Measurements from ENCODE around the gene GATA2.

The GATA2 gene

DNA sequence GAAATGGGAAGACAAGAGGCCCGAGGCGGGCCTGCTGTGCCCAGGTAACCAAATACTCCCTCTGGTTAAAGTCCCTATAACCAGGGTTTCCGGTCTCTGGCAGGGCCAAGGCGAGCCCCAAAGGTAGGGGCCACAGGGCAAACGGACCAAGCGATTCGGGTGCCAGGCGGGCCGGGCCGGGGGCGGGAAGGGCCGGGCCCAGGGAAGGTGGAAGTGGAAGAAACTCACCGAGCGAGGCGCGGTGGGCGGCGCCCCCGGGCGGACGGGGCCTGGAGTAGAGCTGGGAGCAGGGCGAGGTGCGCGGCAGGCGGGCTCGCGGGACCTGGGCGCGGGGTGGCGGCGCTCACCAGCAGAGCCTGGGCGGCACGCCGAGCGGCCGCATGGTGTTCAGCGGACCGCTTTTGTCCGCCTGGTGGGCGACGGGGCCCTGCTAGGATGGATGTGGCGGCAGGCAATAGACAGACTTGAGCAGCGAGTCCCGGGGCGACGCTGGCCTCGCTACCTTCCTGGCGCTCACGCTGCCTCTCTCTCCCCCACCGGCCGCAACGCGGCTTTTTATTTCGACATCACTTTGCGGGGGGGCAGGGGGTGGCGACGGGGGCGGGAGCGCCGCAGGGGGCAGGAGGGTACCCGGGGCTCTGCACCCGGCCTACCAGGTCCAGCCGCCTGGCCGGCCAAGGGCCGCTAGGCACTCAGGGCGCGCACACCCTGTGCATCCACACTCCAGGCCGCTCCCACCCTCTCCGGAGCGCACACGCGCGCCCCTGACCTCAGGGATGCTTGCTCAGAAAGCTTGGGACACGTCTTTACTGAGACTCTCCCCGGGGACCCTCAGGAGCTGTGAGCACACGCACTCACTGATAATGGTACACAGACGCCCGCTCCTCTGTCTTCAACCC lies at the start of gene GATA2:
GATA2 (minus strand) TSS at position 531 of the 899 bp plus-strand sequence. CDS start 6,170 bp downstream, outside the sequence.
- no peak within 1 kb of the TSS for H3K4me3 ChIP-seq (ENCODE audit: low read depth, low read length)

- no peak overlapping the region for H3K4me3 ChIP-seq (ENCODE audit: low read depth, low read length)
These were observed 48.2 kb upstream of the GATA2 start for GRCh38 chr3:128541246-128541645.

GRCh38 chr3:128539376-128539775 lies 46.4 kb upstream of the GATA2 start:
- H3K4me3 ChIP-seq (ENCODE audit: low read depth, low read length), result no peak overlapping the region

- no peak overlapping the region for H3K4me3 ChIP-seq (ENCODE audit: low read depth, low read length)
These were observed 44.2 kb upstream of the GATA2 start for GRCh38 chr3:128537091-128537703.

DNA sequence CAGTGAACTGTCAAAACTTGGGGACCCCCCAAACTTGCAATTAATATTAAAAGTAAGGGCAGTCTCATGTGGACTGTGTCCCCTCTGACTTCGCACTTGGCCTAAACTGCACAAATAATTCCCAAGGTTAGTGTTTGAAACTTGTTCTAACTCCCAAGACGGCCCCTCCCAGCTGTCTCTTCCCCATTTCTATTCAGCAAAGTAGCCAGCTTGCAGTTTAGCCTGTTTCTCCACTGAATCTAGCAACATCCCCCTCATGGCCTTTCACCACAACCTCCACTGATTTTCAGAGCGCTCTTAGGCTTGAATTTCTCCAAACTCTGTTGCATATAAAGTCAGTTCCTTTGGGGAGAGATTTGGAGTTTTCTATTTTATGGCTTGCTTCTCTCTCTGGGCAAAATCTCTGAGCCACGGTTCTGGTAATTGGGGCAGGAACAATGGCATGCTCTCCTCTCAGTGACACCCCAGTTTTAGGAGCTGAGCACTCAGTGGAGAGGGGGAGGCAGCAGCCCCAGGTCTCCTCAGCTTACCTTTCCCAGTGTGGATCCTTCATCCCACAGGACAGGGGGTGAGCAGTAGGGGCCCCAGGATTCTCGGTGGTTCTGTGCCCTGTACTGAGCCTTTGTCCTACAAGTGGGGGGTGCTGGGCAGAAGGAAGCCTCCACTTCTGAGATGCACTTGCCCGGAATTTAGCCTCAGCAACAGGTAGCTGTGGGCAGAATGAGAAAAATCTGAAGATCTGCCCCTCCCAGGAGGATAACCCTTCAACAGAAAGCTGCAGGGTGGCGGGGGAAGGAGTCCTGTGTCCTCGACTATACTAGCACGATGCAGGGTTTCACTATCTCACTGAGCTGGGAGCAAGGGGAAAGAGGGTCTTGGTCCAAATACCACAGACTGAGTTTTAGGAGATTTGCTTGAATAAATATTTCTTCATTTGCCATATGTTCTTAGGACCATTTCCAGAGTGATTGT lies 39.3 kb upstream of the GATA2 start:
- no peak overlapping the region for H3K4me3 ChIP-seq (ENCODE audit: low read depth, low read length)

DNA sequence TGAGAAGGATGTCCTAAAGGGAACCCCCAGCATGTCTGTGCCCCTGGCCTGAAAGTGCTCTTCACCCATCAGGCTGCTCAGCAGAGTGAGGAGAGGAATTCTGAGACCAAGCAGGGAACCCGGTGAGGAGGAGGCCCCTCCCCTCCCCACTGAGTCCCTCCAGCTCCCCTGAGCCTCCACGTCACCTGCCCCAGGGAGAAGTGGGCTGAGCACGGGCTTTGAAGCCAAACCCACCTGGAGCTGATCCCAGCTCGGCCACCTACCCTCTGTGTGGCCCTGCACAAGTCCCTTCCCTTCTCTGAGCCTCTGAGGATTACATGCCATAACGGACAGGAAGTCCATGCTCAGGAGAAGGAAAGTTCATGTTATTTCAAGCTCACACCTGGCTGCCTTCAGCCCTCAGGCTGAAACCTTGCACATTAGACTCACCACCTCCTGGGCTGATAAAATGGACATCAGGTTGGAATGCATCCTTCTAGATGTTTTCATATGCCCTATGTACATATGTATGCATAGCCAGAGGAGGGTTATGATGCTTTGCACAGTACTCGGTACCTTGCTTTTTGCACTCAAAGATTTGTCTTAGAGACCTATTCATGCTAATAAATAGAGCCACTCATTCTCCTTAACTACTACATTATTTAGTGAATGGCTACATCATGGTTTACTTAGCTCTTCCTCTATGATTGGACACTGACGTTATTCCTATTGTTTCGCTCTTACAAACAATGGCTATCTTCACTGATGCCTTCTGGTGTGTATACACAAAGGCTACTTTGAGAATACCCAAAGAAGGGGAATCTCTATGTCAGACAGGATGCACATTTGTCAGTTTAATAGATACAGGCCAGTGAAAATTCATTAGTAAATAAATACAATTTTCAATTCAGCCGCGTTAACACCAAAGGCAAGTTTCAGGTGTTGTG lies 31.6 kb upstream of the GATA2 start:
- no peak overlapping the region for H3K4me3 ChIP-seq (ENCODE audit: low read depth, low read length)

GRCh38 chr3:128523591-128523990 lies 30.6 kb upstream of the GATA2 start:
- H3K4me3 ChIP-seq (ENCODE audit: low read depth, low read length), result no peak overlapping the region

DNA sequence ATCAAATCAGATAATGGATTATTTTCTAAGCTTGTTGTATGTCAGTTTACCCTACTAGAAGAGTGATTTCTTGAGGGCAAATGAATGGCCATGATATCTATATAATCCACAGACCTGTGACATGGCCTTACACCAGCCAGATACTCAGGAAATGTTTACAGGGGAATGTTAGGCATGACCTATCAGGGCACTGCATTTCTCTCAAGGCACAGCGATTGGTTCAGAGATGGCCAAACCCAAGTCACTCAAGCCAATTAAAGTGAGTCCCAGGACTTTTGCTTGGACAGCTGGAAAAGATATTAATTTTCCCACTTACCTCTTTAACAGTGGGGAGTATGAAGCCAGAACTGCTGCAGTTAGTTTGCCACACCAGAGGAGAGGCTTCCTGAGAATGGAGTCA lies 28.7 kb upstream of the GATA2 start:
- no peak overlapping the region for H3K4me3 ChIP-seq (ENCODE audit: low read depth, low read length)

DNA sequence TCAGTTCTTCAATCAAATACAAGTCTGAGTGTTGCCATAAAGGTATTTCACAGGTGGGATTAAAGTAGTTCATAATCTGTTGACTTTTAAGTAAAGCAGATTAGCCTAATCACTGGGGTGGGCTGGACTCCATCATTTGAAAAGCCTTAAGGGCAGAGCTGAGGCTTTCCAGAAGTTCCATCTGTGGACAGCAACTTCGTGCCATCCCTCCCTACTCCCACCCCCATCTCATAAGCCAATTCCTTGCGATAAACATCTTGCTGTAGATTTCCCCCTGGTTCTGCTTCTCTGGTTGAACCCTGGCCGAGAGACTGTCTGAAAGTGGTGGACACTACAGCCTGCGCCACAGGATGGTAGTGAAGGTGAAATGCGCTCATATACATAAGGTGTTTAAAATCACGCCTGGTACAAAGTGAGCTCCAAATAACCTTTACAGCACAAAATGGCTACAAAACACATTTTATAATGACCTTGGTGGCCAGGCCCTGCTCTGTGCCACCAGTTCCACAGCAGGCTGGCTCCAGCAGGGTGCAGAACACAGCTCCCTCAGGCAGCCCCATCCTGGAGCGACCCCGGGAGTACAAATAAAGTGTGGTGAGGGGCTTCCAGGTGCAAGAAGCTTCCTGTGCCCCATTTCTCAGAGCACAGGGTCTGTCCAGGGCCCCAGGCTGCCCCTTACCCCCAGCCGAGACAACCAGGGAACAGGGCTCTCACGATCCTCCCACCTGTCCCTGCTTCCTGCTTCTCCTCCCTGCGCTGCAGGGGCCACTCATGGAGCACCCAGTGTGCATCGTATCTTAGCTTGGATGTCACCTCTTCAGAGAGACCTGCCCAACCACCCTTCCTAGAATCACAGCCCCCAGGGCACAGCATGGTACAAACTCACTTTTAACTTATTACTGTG lies 25.8 kb upstream of the GATA2 start:
- no peak overlapping the region for H3K4me3 ChIP-seq (ENCODE audit: low read depth, low read length)

DNA sequence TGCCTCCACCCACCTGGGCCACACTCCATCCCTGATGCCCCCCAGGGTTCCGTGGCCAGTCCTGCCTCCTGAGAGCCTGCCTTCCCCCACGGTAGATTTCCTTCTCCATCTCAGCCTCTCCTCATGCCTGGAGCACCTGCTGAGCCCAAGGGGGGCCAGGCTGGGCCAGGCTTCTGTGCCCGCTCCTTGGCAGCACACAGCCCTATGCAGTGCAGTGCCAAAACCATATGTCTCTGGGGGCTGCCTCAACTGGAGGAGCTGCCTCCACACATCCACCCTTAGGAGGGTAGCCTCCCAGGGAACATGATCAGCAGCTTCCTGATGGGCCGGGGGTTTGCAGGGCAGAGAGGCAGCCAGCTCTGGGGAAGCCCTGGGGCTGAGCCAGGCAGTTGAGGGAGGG lies 24.6 kb upstream of the GATA2 start:
- no peak overlapping the region for H3K4me3 ChIP-seq (ENCODE audit: low read depth, low read length)

DNA sequence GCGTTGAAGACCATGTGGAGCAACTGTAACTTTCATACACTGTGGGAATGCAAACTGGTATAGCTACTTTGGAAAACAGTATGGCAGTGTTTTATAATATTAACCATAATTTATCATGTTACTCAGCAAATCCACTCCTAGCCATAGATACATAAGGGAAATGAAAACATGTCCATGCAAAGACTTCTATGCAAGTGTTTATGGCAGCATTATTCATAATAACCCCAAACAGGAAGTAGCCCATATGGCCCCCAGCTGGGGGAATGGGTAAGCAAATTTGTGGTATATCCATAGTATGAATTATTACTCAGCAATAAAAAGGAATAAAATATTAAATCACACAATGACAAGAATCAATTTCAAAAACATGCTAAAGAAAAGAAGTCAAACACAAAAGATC lies 23.0 kb upstream of the GATA2 start:
- no peak overlapping the region for H3K4me3 ChIP-seq (ENCODE audit: low read depth, low read length)

DNA sequence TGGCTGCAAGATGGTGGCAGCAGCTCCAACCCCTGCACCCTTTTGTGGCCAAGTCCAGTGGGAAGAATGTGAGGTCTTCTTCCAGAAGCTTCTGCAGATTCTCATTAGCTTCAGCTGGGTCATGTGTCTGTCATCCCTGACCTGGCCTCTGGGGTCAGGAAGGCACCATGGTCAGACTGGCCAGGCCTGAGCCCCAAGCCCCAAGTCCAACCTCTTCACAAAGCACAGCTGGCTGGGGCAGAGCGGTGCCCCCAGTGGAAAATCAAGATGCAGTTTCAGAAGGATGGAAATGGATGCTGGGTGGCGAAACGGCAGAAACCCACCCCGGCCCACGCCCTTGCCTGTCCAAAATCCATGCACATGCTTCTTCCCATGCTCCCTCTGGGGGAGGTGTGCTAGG lies 15.9 kb upstream of the GATA2 start:
- no peak overlapping the region for H3K4me3 ChIP-seq (ENCODE audit: low read depth, low read length)

DNA sequence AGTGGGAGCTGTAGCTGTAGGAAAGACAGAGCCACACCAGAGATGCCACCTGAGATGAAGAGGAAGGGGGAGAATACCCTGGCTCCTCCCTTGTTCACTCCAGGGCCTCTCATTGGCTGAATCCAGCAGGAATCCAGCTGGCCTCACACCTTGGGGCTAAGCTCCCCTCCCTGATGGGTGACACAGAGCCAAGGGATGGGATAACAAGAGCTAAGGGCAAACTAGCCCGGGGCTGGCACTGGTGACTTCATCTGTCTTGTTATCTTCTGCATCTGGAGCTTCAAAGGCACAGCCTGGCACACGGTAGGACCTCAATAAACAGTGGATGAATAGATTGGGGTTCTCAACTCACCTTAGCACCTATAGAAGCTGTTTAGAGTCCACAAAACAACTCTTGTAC lies 13.8 kb upstream of the GATA2 start:
- no peak overlapping the region for H3K4me3 ChIP-seq (ENCODE audit: low read depth, low read length)

DNA sequence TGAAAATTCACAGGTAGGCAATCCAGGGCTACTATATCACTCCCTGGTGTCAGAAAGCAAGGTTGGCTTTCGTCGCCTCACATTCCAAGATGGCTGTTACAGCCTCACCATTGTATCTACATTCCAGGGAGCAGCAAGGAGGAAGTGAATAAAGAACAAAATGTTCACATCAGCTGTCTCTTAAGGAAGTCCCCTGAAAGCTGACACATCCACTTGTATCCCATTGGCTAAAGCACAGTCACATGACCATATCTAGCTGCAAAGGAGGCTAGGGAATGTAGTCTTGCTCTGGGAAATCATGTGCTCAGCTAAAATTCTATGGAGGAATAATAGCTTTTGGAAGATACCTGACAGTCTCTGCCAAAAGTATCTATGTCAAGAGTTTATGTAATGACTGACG lies 12.8 kb upstream of the GATA2 start:
- H3K4me3 ChIP-seq (ENCODE audit: low read depth, low read length), result no peak overlapping the region

DNA sequence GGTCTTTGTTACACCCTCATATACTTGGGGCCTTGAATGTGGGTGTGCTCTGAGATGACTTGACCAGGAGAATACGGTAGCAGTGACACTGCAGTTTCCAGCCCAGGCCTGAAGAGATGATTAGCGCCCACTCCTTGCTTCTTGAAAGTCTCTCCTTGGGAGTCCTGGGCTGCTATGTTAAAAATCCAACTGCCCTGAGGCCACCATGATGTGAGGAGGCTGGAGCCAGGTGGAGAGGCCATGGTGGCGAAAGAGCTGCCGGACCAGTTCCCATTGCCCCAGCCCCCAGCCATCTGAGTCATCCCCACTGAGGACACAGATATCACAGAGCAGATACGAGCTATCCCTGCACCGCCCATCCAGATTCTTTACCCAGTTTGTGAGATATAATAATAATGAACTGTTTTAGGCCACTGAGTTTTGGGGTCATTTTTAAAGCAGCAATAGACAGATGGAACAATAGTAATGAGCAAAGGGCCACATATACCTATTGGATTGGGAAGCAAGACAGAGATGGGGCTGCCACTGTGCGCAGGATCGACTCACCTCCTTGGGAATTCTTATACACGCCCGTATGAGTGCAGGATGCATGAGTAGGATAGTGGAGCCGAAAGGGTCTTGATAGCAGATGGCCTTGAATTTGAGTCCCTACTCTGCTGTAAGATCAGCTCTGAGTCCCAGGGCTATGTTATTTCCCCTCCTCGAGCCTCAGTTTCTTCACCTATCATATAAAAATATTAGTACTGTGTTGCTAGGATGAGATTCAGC lies 12.1 kb upstream of the GATA2 start:
- no peak overlapping the region for H3K4me3 ChIP-seq (ENCODE audit: low read depth, low read length)

- no peak overlapping the region for H3K4me3 ChIP-seq (ENCODE audit: low read depth, low read length)
These were observed 11.5 kb upstream of the GATA2 start for GRCh38 chr3:128504533-128504915.

DNA sequence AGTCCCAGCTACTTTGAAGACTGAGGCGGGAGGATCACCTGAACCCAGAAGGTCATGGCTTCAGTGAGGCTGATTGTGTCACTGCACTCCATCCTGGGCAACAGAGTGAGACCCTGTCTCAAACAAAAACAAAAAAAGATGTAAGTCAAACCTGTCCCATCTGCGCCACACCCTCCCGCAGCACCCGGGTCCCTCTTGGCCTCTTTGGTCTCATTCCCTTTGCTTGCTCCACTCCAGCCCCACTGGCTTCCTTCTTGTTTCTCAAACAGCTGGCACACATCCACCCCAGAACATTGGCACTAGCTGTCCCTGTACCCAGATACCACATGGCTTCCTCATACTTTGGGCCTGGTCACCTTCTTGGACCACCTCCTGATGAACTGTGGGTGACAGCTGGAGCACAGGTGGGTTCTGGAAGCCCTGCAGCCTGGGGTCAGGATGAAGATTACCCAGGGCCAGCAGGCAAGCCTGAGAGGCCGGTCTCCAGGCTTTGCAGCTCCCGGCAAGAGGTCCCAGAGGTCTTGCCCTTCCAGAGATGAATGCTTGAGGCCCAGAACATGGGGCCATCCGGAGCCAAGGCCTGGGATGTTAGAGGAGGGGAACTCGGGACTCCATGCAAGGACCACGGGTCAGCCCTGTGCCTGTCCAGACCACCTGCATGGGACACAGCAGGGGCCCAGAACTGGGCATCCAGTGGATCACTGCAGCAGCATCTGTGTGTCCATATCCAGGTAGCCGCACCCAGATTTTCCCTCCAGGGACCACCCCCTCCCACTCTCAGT lies 10.9 kb upstream of the GATA2 start:
- H3K4me3 ChIP-seq (ENCODE audit: low read depth, low read length), result no peak overlapping the region

GRCh38 chr3:128503164-128503651 lies 10.2 kb upstream of the GATA2 start:
- H3K4me3 ChIP-seq (ENCODE audit: low read depth, low read length), result no peak overlapping the region

Data from iPS-11a (cell line).